OCI-LY3 (cell line): ENCODE measurements around the gene CDH9.

Source experiments
- CTCF ChIP-seq: fragments of 200-600, 300-600 bp; sonication (generic); IDR thresholded peaks from 2 replicates; pipeline ENCODE4 v1.5.1; 2014; ENCODE audit warnings: antibody characterized with exemption, low read length, low read depth
- EZH2phosphoT487 ChIP-seq: fragments of 200-600 bp; shearing (Covaris generic); IDR thresholded peaks from 2 replicates; pipeline ENCODE4 v1.6.1; 2018; ENCODE audit warnings: antibody characterized with exemption, mixed run types, low read depth

- no peak for TF ChIP-seq CTCF
- TF ChIP-seq EZH2phosphoT487 = no peak
Observed at GRCh38 chr5:26883375-26883774, 155.0 kb downstream of the CDH9 start.
